ENCODE results near the gene DCLRE1C.

- TF ChIP-seq CTCF (IDR thresholded peaks at IDR 0.05) (no peak), POLR2A (IDR thresholded peaks at IDR 0.05) (no peak)
Measured at GRCh38 chr10:14926061-14926470, 27.8 kb downstream of the DCLRE1C start.

All from testis (tissue), 2 donors.